K562 (cell line): Measurements from ENCODE around the gene DAB2IP. TPM values are rescaled to one million over a fixed set of nuclear protein-coding genes. Genes with fewer than 3 reads are reported as not detected.

Source experiments
- ATAC-seq: fragments of 200-7000 bp; cut with Tn5 transposase; 3 replicates; pipeline ENCODE4 v1.9.1; 2020; ENCODE audit warnings: moderate library complexity
- BruUV-seq: library from RNA; stranded (reverse); fragments of 400-500 nt; replicated peaks from 2 replicates; lab custom pipeline; 2021; lab: Mats Ljungman, UMichigan
- CTCF ChIA-PET: fragments of 300-600 bp; formaldehyde crosslinking; extraction: SDS; loops from one replicate; lab custom pipeline; 2021; ENCODE audit warnings: low intra/inter-chr PET ratio; lab: Yijun Ruan, JAX
- POLR2A ChIA-PET: fragments of 300-600, 350-650 bp; sonication (Branson Sonifier 250); formaldehyde crosslinking; extraction: SDS; loops from one replicate; lab custom pipeline; 2021; ENCODE audit warnings: antibody characterized with exemption, inconsistent platforms; lab: Yijun Ruan, JAX
- DNase-seq, 4 experiments: peaks; one replicate each; pipeline versions ENCODE4 v3.0.0 to v3.0.0-alpha.2; 2011 to 2018; ENCODE audit warnings: low spot score in 3 of 4, mixed read lengths in 3 of 4; ENCODE audit errors: extremely low read depth in 1 of 4
- FAIRE-seq: peaks from 2 replicates; lab custom pipeline; 2011; peaks lifted over from hg19 to GRCh38; lab: Jason Lieb, UNC
- H2AFZ ChIP-seq: 2 replicates; pipeline ENCODE4 v1.6.0; 2011; ENCODE audit warnings: low read depth, low read length, control low read depth, inconsistent platforms
- H3K27ac ChIP-seq: fragments of 200-600 bp; 3 replicates; pipeline ENCODE4 v1.8.0; 2011; ENCODE audit warnings: low read depth, mild to moderate bottlenecking, control low read depth, inconsistent platforms, low read length, moderate library complexity, mixed read lengths; ENCODE audit errors: extremely low read depth
- H3K27me3 ChIP-seq, 2 experiments: fragments of 300-600 bp in 1 of 2; 2 replicates in 1 of 2; 3 replicates in 1 of 2; pipeline versions ENCODE4 v1.6.0 to v1.8.0; 2011; ENCODE audit warnings: inconsistent platforms in 2 of 2, low read length in 2 of 2, mild to moderate bottlenecking in 1 of 2, mixed read lengths in 1 of 2, moderate library complexity in 1 of 2; ENCODE audit not compliant: control insufficient read depth in 2 of 2, insufficient read depth in 2 of 2
- H3K36me3 ChIP-seq: fragments of 300-600 bp; 3 replicates; pipeline ENCODE4 v1.8.0; 2011; ENCODE audit warnings: mild to moderate bottlenecking, low read length, inconsistent platforms; ENCODE audit not compliant: control insufficient read depth, insufficient read depth
- H3K4me1 ChIP-seq, 2 experiments: fragments of 200-600 bp in 1 of 2; replicated peaks in 1 of 2; 2 replicates in 1 of 2; 3 replicates in 1 of 2; pipeline versions ENCODE4 v1.5.1 to v1.8.0; 2011; ENCODE audit warnings: inconsistent platforms in 2 of 2, low read length in 2 of 2, mild to moderate bottlenecking in 1 of 2, mixed read lengths in 1 of 2, moderate library complexity in 1 of 2; ENCODE audit not compliant: control insufficient read depth in 2 of 2, insufficient read depth in 2 of 2
- H3K4me2 ChIP-seq: 2 replicates; pipeline ENCODE4 v1.6.1; 2011; ENCODE audit warnings: low read length, control low read depth, inconsistent platforms, mixed read lengths; ENCODE audit not compliant: insufficient read depth
- H3K4me3 ChIP-seq: fragments of 200-600 bp; sonication (generic), shearing (Covaris generic); 2 replicates; pipeline ENCODE4 v1.5.1; 2016; ENCODE audit warnings: control low read depth, inconsistent platforms
- H3K79me2 ChIP-seq: fragments of 200-600 bp; 3 replicates; pipeline ENCODE4 v1.8.0; 2011; ENCODE audit warnings: low read length, inconsistent platforms; ENCODE audit not compliant: control insufficient read depth, insufficient read depth
- H3K9ac ChIP-seq, 2 experiments: 2 replicates each; pipeline versions ENCODE4 v1.6.0 to v1.6.1; 2011; ENCODE audit warnings: low read depth in 2 of 2, low read length in 2 of 2, control low read depth in 1 of 2, inconsistent platforms in 1 of 2, mild to moderate bottlenecking in 1 of 2, mixed read lengths in 1 of 2; ENCODE audit not compliant: insufficient read depth in 1 of 2
- H3K9me1 ChIP-seq: one replicate; pipeline ENCODE4 v1.6.0; 2011; ENCODE audit warnings: inconsistent platforms, mild to moderate bottlenecking, low read length, moderate library complexity; ENCODE audit not compliant: control insufficient read depth, insufficient read depth
- H3K9me3 ChIP-seq: replicated peaks from 2 replicates; pipeline ENCODE4 v1.5.1; 2011; ENCODE audit warnings: low read depth, low read length, inconsistent platforms; ENCODE audit not compliant: control insufficient read depth, insufficient read depth
- H4K20me1 ChIP-seq: replicated peaks from 2 replicates; pipeline ENCODE4 v1.6.1; 2011; ENCODE audit warnings: low read length, inconsistent platforms, mixed read lengths; ENCODE audit not compliant: control insufficient read depth, insufficient read depth
- FOXJ2 ChIP-seq: fragments of 200-800 bp; sonication (Bioruptor generic); IDR thresholded peaks from 2 replicates; pipeline ENCODE4 v1.6.1; 2016; ENCODE audit warnings: missing genetic modification characterization, missing compliant biosample characterization
- HCFC1 ChIP-seq: IDR thresholded peaks from 2 replicates; pipeline ENCODE4 v1.6.1; 2012; ENCODE audit warnings: low read depth, low read length, improper control_type of control experiment
- HMG20B ChIP-seq: fragments of 250-450 bp; sonication (Bioruptor Pico); IDR thresholded peaks from 2 replicates; pipeline ENCODE4 v1.5.0; 2021; ENCODE audit warnings: mild to moderate bottlenecking
- MAFF ChIP-seq: IDR thresholded peaks from 2 replicates; pipeline ENCODE4 v1.6.1; 2012; ENCODE audit warnings: low read length, improper control_type of control experiment
- POLR2A ChIP-seq: fragments of 450-650 bp; conservative IDR thresholded peaks from 2 replicates; pipeline ENCODE4 v1.6.1; 2016
- RCOR1 ChIP-seq, 2 experiments: IDR thresholded peaks; 2 replicates each; pipeline ENCODE4 v1.6.1; 2012; ENCODE audit warnings: low read depth in 2 of 2, low read length in 2 of 2, borderline replicate concordance in 1 of 2, improper control_type of control experiment in 1 of 2
- SNIP1 ChIP-seq: fragments of 450-650 bp; IDR thresholded peaks from 2 replicates; pipeline ENCODE4 v1.7.1; 2017; ENCODE audit warnings: low read depth, mild to moderate bottlenecking
- TCF7L2 ChIP-seq: fragments of 150-350 bp; IDR thresholded peaks from 2 replicates; pipeline ENCODE4 v1.6.1; 2016; ENCODE audit warnings: low read depth, mild to moderate bottlenecking, low read length, moderate library complexity
- ZC3H11A ChIP-seq: IDR thresholded peaks from 2 replicates; pipeline ENCODE4 v1.6.1; 2012; ENCODE audit warnings: low read depth, low read length, improper control_type of control experiment
- WGBS: fragments of 100-300 bp; shearing (Covaris generic); methylation state at CpG from one replicate; pipeline ENCODE4 v1.1.6; 2016; ENCODE audit warnings: low coverage, mixed read lengths; ENCODE audit not compliant: insufficient coverage; ENCODE audit errors: missing lambda C conversion rate; 5-methylcytosine and 5-hydroxymethylcytosine counted together
- in situ Hi-C: fragments of 300-500 bp; cut with MboI; formaldehyde crosslinking; loops from 4 replicates; pipeline ENCODE4 v1.15.0; 2018; ENCODE audit warnings: inconsistent platforms, mixed read lengths
- intact Hi-C: fragments of 100-400 bp; cut with micrococcal nuclease; formaldehyde crosslinking; loops from 2 replicates; pipeline ENCODE4 v1.14.2; 2022
- polyA plus RNA-seq, 8 experiments: library from polyadenylated mRNA; depleted of rRNA in 4 of 8; stranded (reverse) in 5 of 8; unstranded in 3 of 8; fragments of >200 nt; fragmentation: Nextera tagmentation in 2 of 8; fragmentation: Illumina TruSeq in 1 of 8; extraction: Ambion mirVana in 2 of 8; extraction: Trizol in 1 of 8; gene quantifications; 2 replicates each; pipeline versions ENCODE4 v1.2.1 to v1.2.3, GENCODE V29; 2011 to 2014; ENCODE audit warnings: inconsistent platforms in 1 of 8, missing spikeins in 1 of 8
- total RNA-seq, 7 experiments: library from RNA; depleted of rRNA in 6 of 7; stranded (reverse); fragments of >200 nt in 6 of 7; fragmentation: Illumina TruSeq in 2 of 7; extraction: Trizol in 2 of 7; gene quantifications; 2 replicates each; pipeline versions ENCODE4 v1.2.1 to v1.2.3, GENCODE V29; 2011 to 2021; ENCODE audit warnings: low replicate concordance in 1 of 7
- TF ChIP-seq, protein P1 (sequence below): fragments of 450-650 bp; formaldehyde crosslinking; IDR thresholded peaks from 2 replicates; pipeline ENCODE4 v1.4.0; 2020; ENCODE audit warnings: mild to moderate bottlenecking
- TF ChIP-seq, protein P2 (sequence below), 2 experiments: fragments of 450-650 bp in 1 of 2; sonication (generic) in 1 of 2; formaldehyde crosslinking; conservative IDR thresholded peaks; 2 replicates each; pipeline versions ENCODE4 v1.4.0 to v1.8.1; 2020 to 2022; ENCODE audit warnings: mild to moderate bottlenecking in 1 of 2, missing genetic modification reagents in 1 of 2

The DAB2IP gene
- total and polyA plus RNA-seq, 9 of the 15 experiments (the other 6 are each of a cell fraction or from before 2014, with no cell fraction given) = 0.04 to 0.31 (median 0.08) TPM; not detected in 5

- no peak for TF ChIP-seq POLR2A
- TF ChIP-seq, protein P1, sequence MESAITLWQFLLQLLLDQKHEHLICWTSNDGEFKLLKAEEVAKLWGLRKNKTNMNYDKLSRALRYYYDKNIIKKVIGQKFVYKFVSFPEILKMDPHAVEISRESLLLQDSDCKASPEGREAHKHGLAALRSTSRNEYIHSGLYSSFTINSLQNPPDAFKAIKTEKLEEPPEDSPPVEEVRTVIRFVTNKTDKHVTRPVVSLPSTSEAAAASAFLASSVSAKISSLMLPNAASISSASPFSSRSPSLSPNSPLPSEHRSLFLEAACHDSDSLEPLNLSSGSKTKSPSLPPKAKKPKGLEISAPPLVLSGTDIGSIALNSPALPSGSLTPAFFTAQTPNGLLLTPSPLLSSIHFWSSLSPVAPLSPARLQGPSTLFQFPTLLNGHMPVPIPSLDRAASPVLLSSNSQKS (CRISPR knock-in tag) = no peak
- Histone ChIP-seq H3K4me2 (no peak overlapping the region), H3K9me3 (no peaks in the 10 kb centered on the region), H3K27me3 (peaks cover 7 to 52% of the 10 kb centered on the region in 2 experiments; a peak in 4 of 5 replicates), H3K36me3 (no peaks in the 10 kb centered on the region), H3K4me1 (peaks cover 0 to 5% of the 10 kb centered on the region in 2 experiments; a peak in 2 of 5 replicates), H3K9me1 (no peaks in the 10 kb centered on the region), H3K79me2 (no peaks in the 10 kb centered on the region), H2AFZ (no peak overlapping the region), H3K4me3 (no peak overlapping the region), H3K27ac (no peak overlapping the region), H4K20me1 (peaks cover 6% of the 10 kb centered on the region; the same call in 1 of the 2 replicates), H3K9ac (no peak overlapping the region)
- ChIA-PET POLR2A (interaction anchor here (0.8 kb wide), 1 partner anchor 911 kb away, joined by 3 read pairs; no protein-coding TSS in a partner anchor), CTCF (no interaction called here)
- in situ Hi-C loops = no loop called here
- ATAC-seq = no peak
- WGBS = 0% methylated on average over 4 of the region's 4 CpGs
- peak in 1 of 4 experiments; percentile 3 for DNase-seq
- FAIRE-seq = no peak
- BruUV-seq = no TSS peak
- intact Hi-C loops = no loop called here
Measured at GRCh38 chr9:121604242-121604641, 47.2 kb upstream of the DAB2IP start.

DNA sequence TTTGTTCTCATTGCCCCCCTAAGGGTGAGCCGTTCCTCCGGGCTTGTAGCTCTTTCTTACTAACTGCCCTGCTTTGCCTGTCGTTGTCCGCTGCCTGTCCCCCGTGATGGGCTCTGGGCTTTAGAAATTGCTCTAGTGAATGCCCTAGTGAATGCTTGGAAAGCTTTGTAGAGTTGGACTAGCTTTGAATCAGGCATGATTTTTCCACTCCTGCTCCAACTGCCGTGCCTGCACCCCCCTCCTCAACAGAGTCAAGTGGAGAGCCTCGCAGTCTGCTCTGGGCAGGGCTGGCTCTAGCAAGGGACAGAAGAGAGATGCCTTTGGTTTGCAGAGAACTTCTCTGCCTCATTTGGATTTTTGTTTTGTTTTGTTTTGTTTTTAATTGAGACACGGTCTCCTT lies 46.8 kb upstream of the DAB2IP start:
- peaks cover 0 to 1% of the 10 kb centered on the region in 2 experiments; a peak in 1 of 5 replicates for H3K4me1 ChIP-seq
- ATAC-seq = no peak
- H3K9me1 ChIP-seq = no peaks in the 10 kb centered on the region
- no peak overlapping the region for H3K4me3 ChIP-seq
- CTCF ChIA-PET = no interaction called here
- 3% methylated on average over 8 of the region's 8 CpGs for WGBS
- POLR2A ChIA-PET = interaction anchor here (0.8 kb wide), 1 partner anchor 911 kb away, joined by 3 read pairs; no protein-coding TSS in a partner anchor
- H2AFZ ChIP-seq = no peak overlapping the region
- intact Hi-C loops = no loop called here
- H3K79me2 ChIP-seq = no peaks in the 10 kb centered on the region
- H3K4me2 ChIP-seq = no peak overlapping the region
- no peaks in the 10 kb centered on the region for H3K9me3 ChIP-seq
- H3K9ac ChIP-seq = no peak overlapping the region
- in situ Hi-C loops = no loop called here
- no TSS peak for BruUV-seq
- H4K20me1 ChIP-seq = peaks cover 6% of the 10 kb centered on the region; the same call in 1 of the 2 replicates
- no peaks in the 10 kb centered on the region for H3K36me3 ChIP-seq
- no peak for DNase-seq
- H3K27me3 ChIP-seq = peaks cover 9 to 56% of the 10 kb centered on the region in 2 experiments; a peak in 4 of 5 replicates
- H3K27ac ChIP-seq = no peak overlapping the region
- FAIRE-seq = no peak
- TF ChIP-seq SNIP1 = no peak
- TF ChIP-seq, protein P2, sequence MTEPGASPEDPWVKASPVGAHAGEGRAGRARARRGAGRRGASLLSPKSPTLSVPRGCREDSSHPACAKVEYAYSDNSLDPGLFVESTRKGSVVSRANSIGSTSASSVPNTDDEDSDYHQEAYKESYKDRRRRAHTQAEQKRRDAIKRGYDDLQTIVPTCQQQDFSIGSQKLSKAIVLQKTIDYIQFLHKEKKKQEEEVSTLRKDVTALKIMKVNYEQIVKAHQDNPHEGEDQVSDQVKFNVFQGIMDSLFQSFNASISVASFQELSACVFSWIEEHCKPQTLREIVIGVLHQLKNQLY (CRISPR knock-in tag; conservative IDR thresholded peaks at IDR 0.05) = no peak
- TF ChIP-seq TCF7L2 = no peak
- TF ChIP-seq HCFC1 = no peak
- TF ChIP-seq ZC3H11A = no peak
- TF ChIP-seq MAFF = no peak
- TF ChIP-seq RCOR1 (IDR thresholded peaks at IDR 0.05; ENCODE audit: borderline replicate concordance in 1 of 2, low read depth in 2 of 2, low read length in 2 of 2) = no peak
- TF ChIP-seq FOXJ2 (tag) = no peak
- no peak for TF ChIP-seq HMG20B (CRISPR knock-in tag)
